ENCODE data around the gene MSS51. TPM values are rescaled to one million over a fixed set of nuclear protein-coding genes. Genes with fewer than 3 reads are reported as not detected.
"Not testable (repeated sequence)": the region's sequence is repeated elsewhere in the genome, so short reads cannot be mapped to it uniquely, and the experiment has no call there.

The MSS51 gene
- total and polyA plus RNA-seq, 2 donors: 0.60 to 5.9 TPM

- Histone ChIP-seq H3K4me1 (ENCODE audit: insufficient read depth) (no peaks in the 10 kb centered on the region), H3K36me3 (ENCODE audit: insufficient read depth) (peaks cover 2% of the 10 kb centered on the region), H3K27ac (ENCODE audit: low read depth) (no peak overlapping the region), H3K4me3 (ENCODE audit: low read depth, low read length) (no peak overlapping the region)
- 97% methylated on average over 1 of the region's 1 CpG for WGBS
- DNase-seq (ENCODE audit: extremely low spot score): no peak
Measured at GRCh38 chr10:73407495-73407894, 25.9 kb downstream of the MSS51 start.

GRCh38 chr10:73406846-73407245, 26.5 kb downstream of the MSS51 start:
- 87% methylated on average over 5 of the region's 5 CpGs for WGBS
- Histone ChIP-seq H3K27ac (ENCODE audit: low read depth) (no peak overlapping the region), H3K4me1 (ENCODE audit: insufficient read depth) (no peaks in the 10 kb centered on the region), H3K4me3 (ENCODE audit: low read depth, low read length) (no peak overlapping the region), H3K36me3 (ENCODE audit: insufficient read depth) (peaks cover 2% of the 10 kb centered on the region)
- DNase-seq (ENCODE audit: extremely low spot score): no peak

- no peak overlapping the region for H3K27ac ChIP-seq (ENCODE audit: low read depth)
- no peak for DNase-seq (ENCODE audit: extremely low spot score)
- no peak overlapping the region for H3K4me3 ChIP-seq (ENCODE audit: low read depth, low read length)
- 92% methylated on average over 3 of the region's 3 CpGs for WGBS
- no peaks in the 10 kb centered on the region for H3K4me1 ChIP-seq (ENCODE audit: insufficient read depth)
- peaks cover 2% of the 10 kb centered on the region for H3K36me3 ChIP-seq (ENCODE audit: insufficient read depth)
Measured at GRCh38 chr10:73405556-73405955, 27.8 kb downstream of the MSS51 start.

- Histone ChIP-seq H3K4me1 (ENCODE audit: insufficient read depth) (no peaks in the 10 kb centered on the region), H3K36me3 (ENCODE audit: insufficient read depth) (peaks cover 1% of the 10 kb centered on the region), H3K4me3 (ENCODE audit: low read depth, low read length) (no peak overlapping the region), H3K27ac (ENCODE audit: low read depth) (no peak overlapping the region)
- DNase-seq (ENCODE audit: extremely low spot score): no peak
- WGBS: 95% methylated on average over 9 of the region's 9 CpGs
Measured at GRCh38 chr10:73404690-73405089, 28.7 kb downstream of the MSS51 start.

GRCh38 chr10:73401636-73402035, 31.7 kb downstream of the MSS51 start:
- peaks cover 1% of the 10 kb centered on the region for H3K36me3 ChIP-seq (ENCODE audit: insufficient read depth)
- no peaks in the 10 kb centered on the region for H3K4me1 ChIP-seq (ENCODE audit: insufficient read depth)
- H3K27ac ChIP-seq (ENCODE audit: low read depth): no peak overlapping the region
- H3K4me3 ChIP-seq (ENCODE audit: low read depth, low read length): no peak overlapping the region
- WGBS: 98% methylated on average over 6 of the region's 6 CpGs
- no peak for DNase-seq (ENCODE audit: extremely low spot score)

- DNase-seq (ENCODE audit: extremely low spot score): no peak
- Histone ChIP-seq H3K27ac (ENCODE audit: low read depth) (no peak overlapping the region), H3K4me1 (ENCODE audit: insufficient read depth) (no peaks in the 10 kb centered on the region), H3K36me3 (ENCODE audit: insufficient read depth) (peaks cover 1% of the 10 kb centered on the region), H3K4me3 (ENCODE audit: low read depth, low read length) (no peak overlapping the region)
- WGBS: 72% methylated on average over 4 of the region's 4 CpGs
Measured at GRCh38 chr10:73399063-73399462, 34.3 kb downstream of the MSS51 start.

- Histone ChIP-seq H3K27ac (ENCODE audit: low read depth) (no peak overlapping the region), H3K4me3 (ENCODE audit: low read depth, low read length) (no peak overlapping the region), H3K36me3 (ENCODE audit: insufficient read depth) (peaks cover 1% of the 10 kb centered on the region), H3K4me1 (ENCODE audit: insufficient read depth) (no peaks in the 10 kb centered on the region)
- WGBS: 96% methylated on average over 6 of the region's 6 CpGs
- DNase-seq (ENCODE audit: extremely low spot score): no peak
Measured at GRCh38 chr10:73398024-73398423, 35.3 kb downstream of the MSS51 start.

GRCh38 chr10:73394325-73394724, 39.0 kb downstream of the MSS51 start:
- WGBS: 98% methylated on average over 3 of the region's 4 CpGs
- H3K27ac ChIP-seq (ENCODE audit: low read depth); H3K36me3 ChIP-seq (ENCODE audit: insufficient read depth); DNase-seq (ENCODE audit: extremely low spot score); H3K4me3 ChIP-seq (ENCODE audit: low read depth, low read length); H3K4me1 ChIP-seq (ENCODE audit: insufficient read depth): not testable (repeated sequence)

- Histone ChIP-seq H3K4me1 (ENCODE audit: insufficient read depth) (no peaks in the 10 kb centered on the region), H3K27ac (ENCODE audit: low read depth) (no peak overlapping the region), H3K4me3 (ENCODE audit: low read depth, low read length) (no peak overlapping the region), H3K36me3 (ENCODE audit: insufficient read depth) (peaks cover 4% of the 10 kb centered on the region)
- no peak for DNase-seq (ENCODE audit: extremely low spot score)
- WGBS: 93% methylated on average over 4 of the region's 4 CpGs
Measured at GRCh38 chr10:73388228-73388627, 45.1 kb downstream of the MSS51 start.

- WGBS: 95% methylated on average over 7 of the region's 7 CpGs
- no peak overlapping the region for H3K27ac ChIP-seq (ENCODE audit: low read depth)
- H3K36me3 ChIP-seq (ENCODE audit: insufficient read depth): peaks cover 7% of the 10 kb centered on the region
Measured at GRCh38 chr10:73386583-73386982, 46.8 kb downstream of the MSS51 start.

GRCh38 chr10:73379064-73379748, 54.2 kb downstream of the MSS51 start:
- WGBS: 88% methylated on average over 1 of the region's 1 CpG
- H3K36me3 ChIP-seq (ENCODE audit: insufficient read depth): peaks cover 8% of the 10 kb centered on the region
- H3K27ac ChIP-seq (ENCODE audit: low read depth): no peak overlapping the region

More at GRCh38 chr10:73386583-73386982, 46.8 kb downstream of the MSS51 start:
- no peak for DNase-seq (ENCODE audit: extremely low spot score)
- no peak overlapping the region for H3K4me3 ChIP-seq (ENCODE audit: low read depth, low read length)
- no peaks in the 10 kb centered on the region for H3K4me1 ChIP-seq (ENCODE audit: insufficient read depth)

GRCh38 chr10:73376679-73377078, 56.7 kb downstream of the MSS51 start:
- Histone ChIP-seq H3K4me1 (ENCODE audit: insufficient read depth) (no peaks in the 10 kb centered on the region), H3K4me3 (ENCODE audit: low read depth, low read length) (no peak overlapping the region), H3K36me3 (ENCODE audit: insufficient read depth) (peaks cover 5% of the 10 kb centered on the region), H3K27ac (ENCODE audit: low read depth) (no peak overlapping the region)
- 72% methylated on average over 3 of the region's 3 CpGs for WGBS
- DNase-seq (ENCODE audit: extremely low spot score): no peak

More at GRCh38 chr10:73379064-73379748, 54.2 kb downstream of the MSS51 start:
- Histone ChIP-seq H3K4me1 (ENCODE audit: insufficient read depth) (no peaks in the 10 kb centered on the region), H3K4me3 (ENCODE audit: low read depth, low read length) (no peak overlapping the region)
- DNase-seq (ENCODE audit: extremely low spot score): no peak

All from urinary bladder (tissue), 4 donors.